GM12878 (cell line): ENCODE measurements around the gene TSR1. TPM values are rescaled to one million over a fixed set of nuclear protein-coding genes. Genes with fewer than 3 reads are reported as not detected.

ENCODE experiments used
- ATAC-seq: fragments of 200-7000 bp; cut with Tn5 transposase; 3 replicates; pipeline ENCODE4 v1.9.1; 2020; ENCODE audit warnings: mild to moderate bottlenecking, moderate library complexity
- BruUV-seq: library from RNA; stranded (reverse); fragments of 400-500 nt; replicated peaks from 2 replicates; lab custom pipeline; 2021; lab: Mats Ljungman, UMichigan
- CTCF ChIA-PET: fragments of 300-600 bp; sonication (Branson Sonifier 250); formaldehyde crosslinking; extraction: SDS; loops from one replicate; lab custom pipeline; 2021; ENCODE audit warnings: inconsistent platforms; lab: Yijun Ruan, JAX
- POLR2A ChIA-PET: fragments of 350-600 bp; formaldehyde crosslinking; extraction: SDS; loops from one replicate; lab custom pipeline; 2021; ENCODE audit warnings: inconsistent platforms; lab: Charles Lee
- RAD21 ChIA-PET: fragments of 300-600 bp; sonication (Branson Sonifier 250); formaldehyde crosslinking; loops from one replicate; lab custom pipeline; 2023; ENCODE audit warnings: antibody characterized with exemption; ENCODE audit not compliant: unreplicated experiment; lab: Charles Lee
- SMC1A ChIA-PET: fragments of 300-600 bp; sonication (Branson Sonifier 250); formaldehyde crosslinking; loops from one replicate; lab custom pipeline; 2023; ENCODE audit not compliant: unreplicated experiment, uncharacterized antibody; lab: Charles Lee
- DNase-seq: peaks from one replicate; pipeline ENCODE4 v3.0.0-alpha.2; 2011; ENCODE audit warnings: low read depth, low spot score
- FAIRE-seq: peaks from 3 replicates; lab custom pipeline; 2011; peaks lifted over from hg19 to GRCh38; lab: Jason Lieb, UNC
- H2AFZ ChIP-seq: 2 replicates; pipeline ENCODE4 v1.6.0; 2011; ENCODE audit warnings: low read depth, low read length, control low read depth; ENCODE audit not compliant: control insufficient read depth
- H3K27ac ChIP-seq: 2 replicates; pipeline ENCODE4 v1.5.1; 2011; ENCODE audit warnings: control low read depth; ENCODE audit not compliant: control insufficient read depth, insufficient read depth
- H3K27me3 ChIP-seq, 2 experiments: replicated peaks in 1 of 2; 2 replicates each; pipeline versions ENCODE4 v1.6.0 to v1.6.1; 2011; ENCODE audit warnings: low read length in 1 of 2; ENCODE audit not compliant: control insufficient read depth in 2 of 2, insufficient read depth in 2 of 2
- H3K36me3 ChIP-seq, 2 experiments: 2 replicates each; pipeline ENCODE4 v1.5.1; 2011; ENCODE audit warnings: low read length in 1 of 2; ENCODE audit not compliant: control insufficient read depth in 2 of 2, insufficient read depth in 2 of 2
- H3K4me1 ChIP-seq: 2 replicates; pipeline ENCODE4 v1.6.1; 2011; ENCODE audit warnings: mild to moderate bottlenecking, low read length, moderate library complexity, mixed read lengths; ENCODE audit not compliant: control insufficient read depth, insufficient read depth
- H3K4me2 ChIP-seq: 2 replicates; pipeline ENCODE4 v1.6.0; 2011; ENCODE audit warnings: control low read depth; ENCODE audit not compliant: control insufficient read depth, insufficient read depth
- H3K4me3 ChIP-seq: fragments of 200-600 bp; sonication (generic); 2 replicates; pipeline ENCODE4 v1.5.1; 2016
- H3K79me2 ChIP-seq: 2 replicates; pipeline ENCODE4 v1.6.0; 2011; ENCODE audit warnings: low read length; ENCODE audit not compliant: control insufficient read depth, insufficient read depth
- H3K9ac ChIP-seq: 2 replicates; pipeline ENCODE4 v1.8.0; 2011; ENCODE audit warnings: low read length, control low read depth, mixed read lengths; ENCODE audit not compliant: control insufficient read depth, insufficient read depth
- H3K9me3 ChIP-seq: replicated peaks from 3 replicates; pipeline ENCODE4 v1.5.1; 2011; ENCODE audit warnings: mild to moderate bottlenecking, low read length; ENCODE audit not compliant: control insufficient read depth, insufficient read depth
- H4K20me1 ChIP-seq: 2 replicates; pipeline ENCODE4 v1.6.0; 2011; ENCODE audit not compliant: control insufficient read depth, insufficient read depth
- BRCA1 ChIP-seq: IDR thresholded peaks from 2 replicates; pipeline ENCODE4 v1.6.1; 2011; ENCODE audit warnings: low read depth, low read length, improper control_type of control experiment
- ELK1 ChIP-seq: IDR thresholded peaks from 2 replicates; pipeline ENCODE4 v1.6.1; 2012; ENCODE audit warnings: low read depth, low read length, improper control_type of control experiment
- FOS ChIP-seq: IDR thresholded peaks from 3 replicates; pipeline ENCODE4 v1.6.1; 2011; ENCODE audit warnings: borderline replicate concordance; ENCODE audit not compliant: insufficient read length; ENCODE audit errors: extremely low read depth
- MEF2A ChIP-seq: IDR thresholded peaks from 2 replicates; pipeline ENCODE4 v1.6.1; 2011; ENCODE audit warnings: low read depth, mild to moderate bottlenecking, low read length, moderate library complexity; ENCODE audit not compliant: insufficient read depth
- MYB ChIP-seq: fragments of 150-350 bp; IDR thresholded peaks from 2 replicates; pipeline ENCODE4 v1.6.1; 2014; ENCODE audit warnings: mild to moderate bottlenecking, low read depth, low read length, borderline replicate concordance
- NFYB ChIP-seq: IDR thresholded peaks from 2 replicates; pipeline ENCODE4 v1.6.1; 2011; ENCODE audit warnings: low read depth, mild to moderate bottlenecking, low read length, improper control_type of control experiment, moderate library complexity; ENCODE audit not compliant: insufficient read depth
- NR2C2 ChIP-seq: IDR thresholded peaks from 2 replicates; pipeline ENCODE4 v1.6.1; 2011; ENCODE audit warnings: borderline replicate concordance, low read depth; ENCODE audit not compliant: control insufficient read depth, insufficient read length
- SREBF1 ChIP-seq: IDR thresholded peaks from 2 replicates; pipeline ENCODE4 v1.6.1; 2012; ENCODE audit warnings: mild to moderate bottlenecking, low read length
- TCF7 ChIP-seq: IDR thresholded peaks from 2 replicates; pipeline ENCODE4 v1.6.1; 2014; ENCODE audit warnings: antibody characterized with exemption, borderline replicate concordance
- ZNF622 ChIP-seq: fragments of 450-650 bp; IDR thresholded peaks from 2 replicates; pipeline ENCODE4 v1.6.1; 2017; ENCODE audit warnings: mild to moderate bottlenecking, inconsistent platforms
- WGBS: methylation state at CpG from one replicate; pipeline ENCODE4 v1.1.6; 2016; ENCODE audit warnings: low lambda C conversion rate; ENCODE audit not compliant: insufficient replicate concordance, insufficient coverage; ENCODE audit errors: missing lambda C conversion rate; 5-methylcytosine and 5-hydroxymethylcytosine counted together
- in situ Hi-C: fragments of 300-500 bp; cut with MboI; formaldehyde crosslinking; loops from 9 replicates; pipeline ENCODE4 v1.14.3; 2018; ENCODE audit warnings: mixed read lengths
- intact Hi-C: fragments of 100-400 bp; cut with micrococcal nuclease; formaldehyde crosslinking; loops from one replicate; pipeline ENCODE4 v1.14.2; 2022; ENCODE audit not compliant: unreplicated experiment
- polyA plus RNA-seq, 11 experiments: library from polyadenylated mRNA; depleted of rRNA in 4 of 11; unstranded in 6 of 11; stranded (reverse) in 5 of 11; fragments of >200 nt; fragmentation: Nextera tagmentation in 4 of 11; fragmentation: Illumina TruSeq in 1 of 11; extraction: Ambion mirVana in 4 of 11; extraction: Trizol in 1 of 11; gene quantifications; 1 replicate in 1 of 11; 2 replicates in 10 of 11; pipeline versions ENCODE4 v1.2.1 to v1.2.3, GENCODE V29; 2011 to 2016; ENCODE audit warnings: inconsistent platforms in 2 of 11, missing spikeins in 2 of 11, low read depth in 1 of 11
- total RNA-seq, 4 experiments: library from RNA; depleted of rRNA in 3 of 4; stranded (reverse); fragments of >200 nt in 3 of 4; fragmentation: Illumina TruSeq in 1 of 4; extraction: Trizol in 1 of 4; gene quantifications; 2 replicates each; pipeline versions ENCODE4 v1.2.1 to v1.2.3, GENCODE V29; 2013 to 2021

TSR1 gene
- total and polyA plus RNA-seq, 10 of the 15 experiments (the other 5 are each of a cell fraction or from before 2014, with no cell fraction given): 14.7 to 100 (median 46.9) TPM

- Histone ChIP-seq H3K4me3 (no peak overlapping the region), H3K79me2 (no peaks in the 10 kb centered on the region), H3K9me3 (no peaks in the 10 kb centered on the region), H3K4me1 (no peaks in the 10 kb centered on the region), H4K20me1 (no peaks in the 10 kb centered on the region), H3K27me3 (no peaks in the 10 kb centered on the region), H3K4me2 (no peak overlapping the region), H3K27ac (no peak overlapping the region), H2AFZ (no peak overlapping the region), H3K9ac (no peak overlapping the region), H3K36me3 (no peaks in the 10 kb centered on the region; a peak in 3 of 4 replicates)
- RAD21 ChIA-PET: no interaction called here
- CTCF ChIA-PET: interaction anchor here (1.2 kb wide), 1 partner anchor 18 kb away, joined by 3 read pairs; no protein-coding TSS in a partner anchor
- WGBS: 94% methylated on average over 18 of the region's 20 CpGs
- DNase-seq (no peak), ATAC-seq (no peak), FAIRE-seq (no peak)
- POLR2A ChIA-PET: no interaction called here
- SMC1A ChIA-PET: no interaction called here
- TSS peak; percentile 38 for BruUV-seq
- in situ Hi-C loops: no loop called here
- TF ChIP-seq ELK1: no peak
- TF ChIP-seq MYB: no peak
- no peak for TF ChIP-seq ZNF622
- TF ChIP-seq NFYB: no peak
- no peak for TF ChIP-seq BRCA1
- no peak for TF ChIP-seq NR2C2
- TF ChIP-seq TCF7: no peak
- TF ChIP-seq SREBF1: no peak
- no peak for TF ChIP-seq MEF2A
- no peak for TF ChIP-seq FOS
- intact Hi-C loops: no loop called here
These were observed 28.9 kb upstream of the TSR1 start for GRCh38 chr17:2365132-2365531.
